ENCODE measurements around the gene CHPT1.
"Not testable (repeated sequence)": the region's sequence is repeated elsewhere in the genome, so short reads cannot be mapped to it uniquely, and the experiment has no call there.

The CHPT1 gene

GRCh38 chr12:101666052-101666728 lies 31.2 kb upstream of the CHPT1 start:
- Histone ChIP-seq H3K27me3 (ENCODE audit: control insufficient read depth in 1 of 2, insufficient read depth in 2 of 2, low read length in 2 of 2) (no peaks in the 10 kb centered on the region), H3K27ac (ENCODE audit: low read depth, low read length) (no peak overlapping the region), H3K4me3 (ENCODE audit: low read depth in 1 of 2, low read length in 2 of 2) (no peak overlapping the region), H3K9me3 (ENCODE audit: low read length) (no peaks in the 10 kb centered on the region), H3K4me1 (ENCODE audit: insufficient read depth, low read length) (no peaks in the 10 kb centered on the region), H3K9ac (ENCODE audit: low read length) (no peak overlapping the region), H3K36me3 (ENCODE audit: insufficient read depth, low read length) (no peaks in the 10 kb centered on the region)

GRCh38 chr12:101667591-101667990 lies 29.8 kb upstream of the CHPT1 start:
- Histone ChIP-seq H3K4me1 (ENCODE audit: insufficient read depth, low read length) (no peaks in the 10 kb centered on the region), H3K9me3 (ENCODE audit: low read length) (no peaks in the 10 kb centered on the region), H3K9ac (ENCODE audit: low read length) (no peak overlapping the region), H3K36me3 (ENCODE audit: insufficient read depth, low read length) (no peaks in the 10 kb centered on the region), H3K4me3 (ENCODE audit: low read depth in 1 of 2, low read length in 2 of 2) (no peak overlapping the region), H3K27me3 (ENCODE audit: control insufficient read depth in 1 of 2, insufficient read depth in 2 of 2, low read length in 2 of 2) (no peaks in the 10 kb centered on the region), H3K27ac (ENCODE audit: low read depth, low read length) (no peak overlapping the region)

- no peak overlapping the region for H3K4me3 ChIP-seq (ENCODE audit: low read depth in 1 of 2, low read length in 2 of 2)
- no peaks in the 10 kb centered on the region for H3K27me3 ChIP-seq (ENCODE audit: control insufficient read depth in 1 of 2, insufficient read depth in 2 of 2, low read length in 2 of 2)
- no peak overlapping the region for H3K9ac ChIP-seq (ENCODE audit: low read length)
- no peak overlapping the region for H3K27ac ChIP-seq (ENCODE audit: low read depth, low read length)
- H3K4me1 ChIP-seq (ENCODE audit: insufficient read depth, low read length): no peaks in the 10 kb centered on the region
- H3K36me3 ChIP-seq (ENCODE audit: insufficient read depth, low read length): no peaks in the 10 kb centered on the region
- H3K9me3 ChIP-seq (ENCODE audit: low read length): no peaks in the 10 kb centered on the region
Observed at GRCh38 chr12:101670007-101670671, 27.3 kb upstream of the CHPT1 start.

DNA sequence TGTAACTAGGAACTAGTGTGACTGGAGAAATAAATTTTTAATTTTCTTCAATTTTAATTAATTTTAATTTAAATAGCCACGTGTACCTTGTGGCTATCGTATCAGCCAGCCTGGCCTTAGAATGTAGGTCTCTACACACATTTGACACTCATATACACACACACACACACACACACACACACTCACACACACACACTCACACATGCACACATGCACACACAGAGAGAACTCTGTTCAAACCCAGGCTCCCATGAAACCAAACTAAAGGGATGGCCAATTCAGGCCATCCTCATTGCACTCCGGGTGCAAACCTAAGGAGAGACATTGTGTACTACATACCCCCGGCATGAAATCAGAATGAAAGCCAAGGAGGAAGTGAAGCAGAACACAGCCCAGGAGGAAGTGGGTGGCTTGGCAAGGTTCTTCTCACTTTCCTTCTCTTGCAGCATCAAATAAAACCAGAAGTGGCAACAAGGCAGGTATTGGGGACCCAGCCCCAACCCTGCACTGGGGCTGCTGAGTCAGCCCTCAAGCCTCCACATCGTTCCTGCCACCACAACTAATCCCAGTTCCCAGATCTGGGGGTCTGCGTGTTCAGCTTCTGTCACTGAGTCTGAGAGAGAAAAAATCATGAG lies 26.2 kb upstream of the CHPT1 start:
- Histone ChIP-seq H3K9me3 (ENCODE audit: low read length) (no peaks in the 10 kb centered on the region), H3K4me3 (ENCODE audit: low read depth in 1 of 2, low read length in 2 of 2) (no peak overlapping the region), H3K9ac (ENCODE audit: low read length) (no peak overlapping the region), H3K27me3 (ENCODE audit: control insufficient read depth in 1 of 2, insufficient read depth in 2 of 2, low read length in 2 of 2) (no peaks in the 10 kb centered on the region), H3K4me1 (ENCODE audit: insufficient read depth, low read length) (no peaks in the 10 kb centered on the region), H3K27ac (ENCODE audit: low read depth, low read length) (no peak overlapping the region), H3K36me3 (ENCODE audit: insufficient read depth, low read length) (no peaks in the 10 kb centered on the region)

GRCh38 chr12:101671833-101672232 lies 25.6 kb upstream of the CHPT1 start:
- no peak overlapping the region for H3K4me3 ChIP-seq (ENCODE audit: low read depth in 1 of 2, low read length in 2 of 2)
- no peaks in the 10 kb centered on the region for H3K36me3 ChIP-seq (ENCODE audit: insufficient read depth, low read length)
- no peaks in the 10 kb centered on the region for H3K9me3 ChIP-seq (ENCODE audit: low read length)
- no peaks in the 10 kb centered on the region for H3K4me1 ChIP-seq (ENCODE audit: insufficient read depth, low read length)
- H3K27ac ChIP-seq (ENCODE audit: low read depth, low read length): no peak overlapping the region
- H3K9ac ChIP-seq (ENCODE audit: low read length): no peak overlapping the region
- H3K27me3 ChIP-seq (ENCODE audit: control insufficient read depth in 1 of 2, insufficient read depth in 2 of 2, low read length in 2 of 2): no peaks in the 10 kb centered on the region

- no peaks in the 10 kb centered on the region for H3K36me3 ChIP-seq (ENCODE audit: insufficient read depth, low read length)
- H3K4me3 ChIP-seq (ENCODE audit: low read depth in 1 of 2, low read length in 2 of 2): no peak overlapping the region
- no peaks in the 10 kb centered on the region for H3K9me3 ChIP-seq (ENCODE audit: low read length)
- H3K4me1 ChIP-seq (ENCODE audit: insufficient read depth, low read length): no peaks in the 10 kb centered on the region
- no peak overlapping the region for H3K27ac ChIP-seq (ENCODE audit: low read depth, low read length)
- H3K27me3 ChIP-seq (ENCODE audit: control insufficient read depth in 1 of 2, insufficient read depth in 2 of 2, low read length in 2 of 2): no peaks in the 10 kb centered on the region
- H3K9ac ChIP-seq (ENCODE audit: low read length): no peak overlapping the region
Observed at GRCh38 chr12:101675555-101675954, 21.9 kb upstream of the CHPT1 start.

GRCh38 chr12:101676497-101676896 lies 20.9 kb upstream of the CHPT1 start:
- H3K36me3 ChIP-seq (ENCODE audit: insufficient read depth, low read length); H3K27ac ChIP-seq (ENCODE audit: low read depth, low read length); H3K9me3 ChIP-seq (ENCODE audit: low read length); H3K4me1 ChIP-seq (ENCODE audit: insufficient read depth, low read length); H3K4me3 ChIP-seq (ENCODE audit: low read depth in 1 of 2, low read length in 2 of 2); H3K27me3 ChIP-seq (ENCODE audit: control insufficient read depth in 1 of 2, insufficient read depth in 2 of 2, low read length in 2 of 2); H3K9ac ChIP-seq (ENCODE audit: low read length): not testable (repeated sequence)

DNA sequence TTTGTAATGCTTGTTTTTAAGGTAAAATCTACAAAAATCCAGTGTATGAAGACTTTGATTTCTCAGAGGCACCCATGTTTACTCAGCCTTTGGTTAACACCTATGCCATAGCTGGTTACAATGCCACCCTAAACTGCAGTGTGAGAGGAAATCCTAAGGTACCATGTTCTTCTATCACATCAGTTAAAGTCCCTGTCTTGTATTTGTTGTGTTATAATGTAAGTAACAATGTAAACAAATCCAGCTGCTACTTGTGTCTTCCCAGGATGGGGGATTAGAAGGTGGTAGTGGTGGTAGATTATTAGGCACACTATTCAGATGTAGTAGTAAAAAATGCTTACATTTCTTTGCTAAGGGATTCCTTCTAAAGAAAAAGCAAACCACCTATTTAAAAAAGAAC lies 19.4 kb upstream of the CHPT1 start:
- Histone ChIP-seq H3K27me3 (ENCODE audit: control insufficient read depth in 1 of 2, insufficient read depth in 2 of 2, low read length in 2 of 2) (no peaks in the 10 kb centered on the region), H3K9ac (ENCODE audit: low read length) (no peak overlapping the region), H3K27ac (ENCODE audit: low read depth, low read length) (no peak overlapping the region), H3K9me3 (ENCODE audit: low read length) (no peaks in the 10 kb centered on the region), H3K36me3 (ENCODE audit: insufficient read depth, low read length) (no peaks in the 10 kb centered on the region), H3K4me1 (ENCODE audit: insufficient read depth, low read length) (no peaks in the 10 kb centered on the region), H3K4me3 (ENCODE audit: low read depth in 1 of 2, low read length in 2 of 2) (no peak overlapping the region)

DNA sequence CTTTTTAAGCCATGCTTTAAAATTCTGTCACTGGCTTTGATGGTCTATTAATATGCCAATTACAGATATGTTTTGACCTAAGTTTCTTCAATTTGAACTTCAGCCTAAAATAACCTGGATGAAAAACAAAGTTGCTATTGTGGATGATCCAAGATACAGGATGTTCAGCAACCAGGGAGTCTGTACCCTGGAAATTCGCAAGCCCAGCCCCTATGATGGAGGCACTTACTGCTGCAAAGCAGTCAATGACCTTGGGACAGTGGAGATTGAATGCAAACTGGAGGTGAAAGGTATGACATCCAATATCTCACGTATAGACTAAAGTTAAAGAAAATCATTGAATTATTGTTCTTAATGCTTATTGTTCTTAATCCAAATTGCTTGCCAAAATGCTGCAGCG lies 17.2 kb upstream of the CHPT1 start:
- Histone ChIP-seq H3K9ac (ENCODE audit: low read length) (no peak overlapping the region), H3K9me3 (ENCODE audit: low read length) (no peaks in the 10 kb centered on the region), H3K27me3 (ENCODE audit: control insufficient read depth in 1 of 2, insufficient read depth in 2 of 2, low read length in 2 of 2) (no peaks in the 10 kb centered on the region), H3K27ac (ENCODE audit: low read depth, low read length) (no peak overlapping the region), H3K4me3 (ENCODE audit: low read depth in 1 of 2, low read length in 2 of 2) (no peak overlapping the region), H3K4me1 (ENCODE audit: insufficient read depth, low read length) (no peaks in the 10 kb centered on the region), H3K36me3 (ENCODE audit: insufficient read depth, low read length) (no peaks in the 10 kb centered on the region)

DNA sequence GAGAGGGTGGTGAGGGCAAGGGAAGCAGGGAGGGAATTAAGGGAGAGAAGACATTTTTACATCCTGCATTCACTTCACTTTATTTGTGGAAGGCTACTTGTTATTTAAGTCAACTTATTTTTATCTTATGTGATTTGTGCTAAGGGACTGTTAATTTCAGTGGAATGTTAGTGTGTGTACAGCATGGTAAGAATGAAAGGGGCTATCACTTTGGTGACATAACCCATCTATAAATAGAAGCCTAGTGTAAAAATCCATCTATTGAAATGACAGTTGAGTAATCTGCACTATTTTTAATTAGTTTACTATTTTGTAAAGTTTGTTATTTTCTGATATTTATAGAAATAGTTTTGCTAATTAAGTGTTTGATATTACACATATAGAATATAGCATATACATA lies 16.8 kb upstream of the CHPT1 start:
- H3K9ac ChIP-seq (ENCODE audit: low read length): no peak overlapping the region
- H3K4me3 ChIP-seq (ENCODE audit: low read depth in 1 of 2, low read length in 2 of 2): no peak overlapping the region
- no peaks in the 10 kb centered on the region for H3K27me3 ChIP-seq (ENCODE audit: control insufficient read depth in 1 of 2, insufficient read depth in 2 of 2, low read length in 2 of 2)
- no peaks in the 10 kb centered on the region for H3K9me3 ChIP-seq (ENCODE audit: low read length)
- no peaks in the 10 kb centered on the region for H3K4me1 ChIP-seq (ENCODE audit: insufficient read depth, low read length)
- H3K36me3 ChIP-seq (ENCODE audit: insufficient read depth, low read length): no peaks in the 10 kb centered on the region
- no peak overlapping the region for H3K27ac ChIP-seq (ENCODE audit: low read depth, low read length)

DNA sequence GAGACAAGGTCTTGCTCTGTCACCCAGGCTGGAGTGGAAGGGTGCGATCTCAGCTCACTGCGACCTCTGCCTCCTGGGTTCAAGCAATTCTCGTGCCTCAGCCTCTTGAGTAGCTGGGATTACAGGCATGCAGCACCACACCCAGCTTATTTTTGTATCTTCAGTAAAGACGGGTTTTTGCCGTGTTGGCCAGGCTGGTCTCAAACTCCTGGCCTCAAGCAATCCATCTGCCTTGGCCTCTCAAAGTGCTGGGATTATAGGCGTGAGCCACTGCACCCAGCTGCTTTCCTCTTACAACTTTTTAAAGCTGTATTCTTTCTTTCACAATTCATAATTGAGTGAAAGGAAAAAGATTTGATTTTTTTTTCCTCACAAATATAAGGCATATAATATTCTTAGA lies 15.8 kb upstream of the CHPT1 start:
- H3K27ac ChIP-seq (ENCODE audit: low read depth, low read length); H3K9me3 ChIP-seq (ENCODE audit: low read length); H3K4me3 ChIP-seq (ENCODE audit: low read depth in 1 of 2, low read length in 2 of 2); H3K36me3 ChIP-seq (ENCODE audit: insufficient read depth, low read length); H3K4me1 ChIP-seq (ENCODE audit: insufficient read depth, low read length); H3K9ac ChIP-seq (ENCODE audit: low read length); H3K27me3 ChIP-seq (ENCODE audit: control insufficient read depth in 1 of 2, insufficient read depth in 2 of 2, low read length in 2 of 2): not testable (repeated sequence)

GRCh38 chr12:101685092-101685491 lies 12.3 kb upstream of the CHPT1 start:
- Histone ChIP-seq H3K9me3 (ENCODE audit: low read length) (no peaks in the 10 kb centered on the region), H3K4me1 (ENCODE audit: insufficient read depth, low read length) (no peaks in the 10 kb centered on the region), H3K9ac (ENCODE audit: low read length) (no peak overlapping the region), H3K36me3 (ENCODE audit: insufficient read depth, low read length) (no peaks in the 10 kb centered on the region), H3K4me3 (ENCODE audit: low read depth in 1 of 2, low read length in 2 of 2) (no peak overlapping the region), H3K27ac (ENCODE audit: low read depth, low read length) (no peak overlapping the region), H3K27me3 (ENCODE audit: control insufficient read depth in 1 of 2, insufficient read depth in 2 of 2, low read length in 2 of 2) (no peaks in the 10 kb centered on the region)
